PC-9 (cell line): ENCODE measurements around the gene ZNF71.

Source experiments
- CTCF ChIP-seq: fragments of 200-600 bp; sonication (generic); conservative IDR thresholded peaks from 2 replicates; pipeline ENCODE4 v1.6.1; 2017; ENCODE audit warnings: mixed run types, antibody characterized with exemption, mild to moderate bottlenecking, moderate library complexity
- EZH2 ChIP-seq: fragments of 200-600 bp; sonication (generic); IDR thresholded peaks from 2 replicates; pipeline ENCODE4 v1.8.0; 2017; ENCODE audit warnings: antibody characterized with exemption, low read depth

GRCh38 chr19:56642711-56643459 is 47.8 kb downstream of the ZNF71 start, which contains the start of gene SMIM17:
- TF ChIP-seq EZH2 (no peak), CTCF (no peak)
